Activated T-cell treated with anti-CD3 and anti-CD28 coated beads for 4 hours (primary cell): ENCODE data around the gene SCAP.

Source experiments
- DNase-seq: peaks from one replicate; pipeline ENCODE4 v3.0.0-alpha.2; 2020

Gene SCAP

GRCh38 chr3:47412842-47413520 lies 62.8 kb downstream of the SCAP start:
- no peak for DNase-seq

GRCh38 chr3:47412453-47412756 lies 63.3 kb downstream of the SCAP start:
- DNase-seq: no peak

- DNase-seq: no peak
Measured at GRCh38 chr3:47411696-47412452, 63.9 kb downstream of the SCAP start.

- DNase-seq: no peak
Measured at GRCh38 chr3:47410801-47411646, 64.7 kb downstream of the SCAP start.

GRCh38 chr3:47410417-47410720 lies 65.4 kb downstream of the SCAP start:
- DNase-seq: no peak

GRCh38 chr3:47409688-47410416 lies 65.9 kb downstream of the SCAP start:
- no peak for DNase-seq

GRCh38 chr3:47409284-47409683 lies 66.5 kb downstream of the SCAP start:
- DNase-seq: no peak

GRCh38 chr3:47408839-47409229 lies 66.9 kb downstream of the SCAP start:
- no peak for DNase-seq

- DNase-seq: no peak
Measured at GRCh38 chr3:47407896-47408838, 67.6 kb downstream of the SCAP start.

GRCh38 chr3:47407237-47407636 lies 68.5 kb downstream of the SCAP start:
- DNase-seq: no peak

- DNase-seq: no peak
Measured at GRCh38 chr3:47406762-47407149, 69.0 kb downstream of the SCAP start.

GRCh38 chr3:47405820-47406761 lies 69.7 kb downstream of the SCAP start:
- no peak for DNase-seq

- no peak for DNase-seq
Measured at GRCh38 chr3:47404955-47405790, 70.6 kb downstream of the SCAP start.

GRCh38 chr3:47404431-47404876 lies 71.3 kb downstream of the SCAP start:
- no peak for DNase-seq

- no peak for DNase-seq
Measured at GRCh38 chr3:47399531-47400270, 76.0 kb downstream of the SCAP start.

- DNase-seq: no peak
Measured at GRCh38 chr3:47399016-47399415, 76.7 kb downstream of the SCAP start.

- no peak for DNase-seq
Measured at GRCh38 chr3:47398228-47398627, 77.5 kb downstream of the SCAP start.

- DNase-seq: no peak
Measured at GRCh38 chr3:47394881-47395280, 80.9 kb downstream of the SCAP start.
